ENCODE data around the gene ANKRD33.

- TF ChIP-seq CTCF (IDR thresholded peaks at IDR 0.05) (no peak), POLR2AphosphoS5 (IDR thresholded peaks at IDR 0.05; ENCODE audit: low read depth, low read length) (no peak)
These were observed 10.6 kb downstream of the ANKRD33 start for GRCh38 chr12:51898506-51898905.

Data from Panc1 (cell line).